ENCODE measurements around the gene TLE7. TPM values are rescaled to one million over a fixed set of nuclear protein-coding genes. Genes with fewer than 3 reads are reported as not detected.

Gene TLE7
- total and polyA plus RNA-seq, 2 of the 8 experiments (the other 6 are each of a cell fraction or from before 2014, with no cell fraction given), result 0.03 TPM; not detected in 1

GRCh38 chr16:71409011-71409775 lies 32.7 kb downstream of the TLE7 start (continued):
- TF ChIP-seq RFX5 (IDR thresholded peaks at IDR 0.05; ENCODE audit: borderline replicate concordance, low read depth, low read length), result no peak
- TF ChIP-seq POLR2A (IDR thresholded peaks at IDR 0.05; ENCODE audit: control extremely low read depth in 1 of 2, low read depth in 2 of 2, low read length in 2 of 2), result no peak
- TF ChIP-seq SUZ12 (IDR thresholded peaks at IDR 0.05; ENCODE audit: low read length), result no peak
- no peak for TF ChIP-seq SP2 (IDR thresholded peaks at IDR 0.05; ENCODE audit: low read length)
- no peak for TF ChIP-seq GABPA (IDR thresholded peaks at IDR 0.05; ENCODE audit: borderline replicate concordance, insufficient read depth, low read length)
- TF ChIP-seq RNF2 (IDR thresholded peaks at IDR 0.05; ENCODE audit: borderline replicate concordance, low read depth, low read length, missing control alignments, poor library complexity, severe bottlenecking), result no peak
